22Rv1 (cell line): Measurements from ENCODE around the gene MRFAP1.

Source experiments
- ZFX ChIP-seq: fragments of 450-650 bp; IDR thresholded peaks from 2 replicates; pipeline ENCODE4 v1.6.1; 2017; ENCODE audit warnings: antibody characterized with exemption, borderline replicate concordance
- TF ChIP-seq, protein P1 (sequence below): fragments of 450-650 bp; IDR thresholded peaks from 2 replicates; pipeline ENCODE4 v1.5.1; 2017; ENCODE audit warnings: mild to moderate bottlenecking

DNA sequence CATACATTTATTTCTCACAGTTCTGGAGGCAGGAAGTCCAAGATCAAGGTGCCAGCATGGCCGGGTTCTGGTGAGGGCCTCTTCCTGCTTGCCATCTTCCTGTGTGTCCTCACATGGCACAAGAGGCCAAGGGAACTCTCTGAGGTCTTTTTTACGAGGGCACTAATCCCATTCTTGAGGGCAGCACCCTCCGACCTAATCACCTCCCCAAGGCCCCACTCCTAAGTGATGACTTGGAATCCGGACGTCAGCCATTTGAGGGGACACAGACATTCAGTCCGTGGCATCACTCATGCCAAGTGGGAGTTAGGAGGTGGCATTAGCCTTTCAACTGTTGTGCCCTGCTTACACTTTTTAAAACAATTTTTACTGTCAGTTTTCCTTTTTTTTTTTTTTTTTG, 38.2 kb upstream of the MRFAP1 start:
- TF ChIP-seq, protein P1, sequence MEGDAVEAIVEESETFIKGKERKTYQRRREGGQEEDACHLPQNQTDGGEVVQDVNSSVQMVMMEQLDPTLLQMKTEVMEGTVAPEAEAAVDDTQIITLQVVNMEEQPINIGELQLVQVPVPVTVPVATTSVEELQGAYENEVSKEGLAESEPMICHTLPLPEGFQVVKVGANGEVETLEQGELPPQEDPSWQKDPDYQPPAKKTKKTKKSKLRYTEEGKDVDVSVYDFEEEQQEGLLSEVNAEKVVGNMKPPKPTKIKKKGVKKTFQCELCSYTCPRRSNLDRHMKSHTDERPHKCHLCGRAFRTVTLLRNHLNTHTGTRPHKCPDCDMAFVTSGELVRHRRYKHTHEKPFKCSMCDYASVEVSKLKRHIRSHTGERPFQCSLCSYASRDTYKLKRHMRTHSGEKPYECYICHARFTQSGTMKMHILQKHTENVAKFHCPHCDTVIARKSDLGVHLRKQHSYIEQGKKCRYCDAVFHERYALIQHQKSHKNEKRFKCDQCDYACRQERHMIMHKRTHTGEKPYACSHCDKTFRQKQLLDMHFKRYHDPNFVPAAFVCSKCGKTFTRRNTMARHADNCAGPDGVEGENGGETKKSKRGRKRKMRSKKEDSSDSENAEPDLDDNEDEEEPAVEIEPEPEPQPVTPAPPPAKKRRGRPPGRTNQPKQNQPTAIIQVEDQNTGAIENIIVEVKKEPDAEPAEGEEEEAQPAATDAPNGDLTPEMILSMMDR: no peak
- TF ChIP-seq ZFX: no peak
